IMR-90 (cell line): Measurements from ENCODE around the gene ZNF780A. TPM values are rescaled to one million over a fixed set of nuclear protein-coding genes. Genes with fewer than 3 reads are reported as not detected.

Experiments
- ATAC-seq: fragments of 200-7000 bp; cut with Tn5 transposase; 2 replicates; pipeline ENCODE4 v1.9.1; 2020; ENCODE audit warnings: low read depth, mild to moderate bottlenecking, moderate library complexity
- BruUV-seq: library from RNA; stranded (reverse); fragments of 400-500 nt; replicated peaks from 2 replicates; lab custom pipeline; 2021; lab: Mats Ljungman, UMichigan
- CTCF ChIA-PET: fragments of 300-600 bp; formaldehyde crosslinking; extraction: SDS; loops from one replicate; lab custom pipeline; 2021; ENCODE audit warnings: antibody characterized with exemption; lab: Yijun Ruan, JAX
- POLR2A ChIA-PET: fragments of 300-600 bp; sonication (Branson Sonifier 250); formaldehyde crosslinking; loops from one replicate; lab custom pipeline; 2022; ENCODE audit warnings: antibody characterized with exemption; ENCODE audit not compliant: unreplicated experiment; lab: Charles Lee
- DNase-seq: peaks from one replicate; pipeline ENCODE4 v3.0.0; 2013
- H2AFZ ChIP-seq: replicated peaks from 2 replicates; pipeline ENCODE3; 2013; ENCODE audit warnings: low read length, mild to moderate bottlenecking; ENCODE audit not compliant: poor library complexity
- H2AK5ac ChIP-seq: 2 replicates; pipeline ENCODE4 v1.6.1; 2013; ENCODE audit warnings: low read depth, low read length, inconsistent platforms
- H2AK9ac ChIP-seq: replicated peaks from 2 replicates; pipeline ENCODE3; 2013; ENCODE audit warnings: mild to moderate bottlenecking, low read depth, low read length, moderate library complexity; ENCODE audit not compliant: poor library complexity
- H2BK120ac ChIP-seq: 2 replicates; pipeline ENCODE4 v1.6.1; 2013; ENCODE audit warnings: low read depth, low read length, inconsistent platforms
- H2BK15ac ChIP-seq: 3 replicates; pipeline ENCODE4 v1.6.1; 2013; ENCODE audit warnings: low read depth, low read length, inconsistent platforms
- H2BK20ac ChIP-seq: 2 replicates; pipeline ENCODE4 v1.6.1; 2013; ENCODE audit warnings: low read depth, mild to moderate bottlenecking, inconsistent platforms, low read length, moderate library complexity
- H2BK5ac ChIP-seq: 2 replicates; pipeline ENCODE4 v1.6.1; 2013; ENCODE audit warnings: mild to moderate bottlenecking, low read depth, low read length, inconsistent platforms; ENCODE audit not compliant: poor library complexity, severe bottlenecking
- H3K14ac ChIP-seq: replicated peaks from 2 replicates; pipeline ENCODE4 v1.6.1; 2013; ENCODE audit warnings: low read depth, low read length, inconsistent platforms
- H3K18ac ChIP-seq: 2 replicates; pipeline ENCODE4 v1.6.1; 2013; ENCODE audit warnings: low read depth, low read length, control low read depth
- H3K23ac ChIP-seq: 2 replicates; pipeline ENCODE4 v1.6.1; 2013; ENCODE audit warnings: low read depth, low read length, inconsistent platforms
- H3K27ac ChIP-seq: 2 replicates; pipeline ENCODE4 v1.5.1; 2013; ENCODE audit warnings: mild to moderate bottlenecking, control low read depth, low read length; ENCODE audit not compliant: insufficient read depth
- H3K27me3 ChIP-seq: 2 replicates; pipeline ENCODE4 v1.6.1; 2013; ENCODE audit warnings: low read length; ENCODE audit not compliant: control insufficient read depth, insufficient read depth
- H3K36me3 ChIP-seq: 2 replicates; pipeline ENCODE4 v1.6.1; 2013; ENCODE audit warnings: low read length, mixed read lengths; ENCODE audit not compliant: control insufficient read depth, insufficient read depth
- H3K4ac ChIP-seq: 2 replicates; pipeline ENCODE4 v1.6.1; 2013; ENCODE audit warnings: low read depth, low read length, inconsistent platforms
- H3K4me1 ChIP-seq: 2 replicates; pipeline ENCODE4 v1.6.1; 2013; ENCODE audit warnings: low read length, mixed read lengths; ENCODE audit not compliant: control insufficient read depth, insufficient read depth
- H3K4me2 ChIP-seq: 2 replicates; pipeline ENCODE4 v1.6.1; 2013; ENCODE audit warnings: low read depth, mild to moderate bottlenecking, control low read depth, low read length, moderate library complexity
- H3K4me3 ChIP-seq: 2 replicates; pipeline ENCODE4 v1.5.1; 2013; ENCODE audit warnings: low read depth, mild to moderate bottlenecking, control low read depth, low read length, moderate library complexity; ENCODE audit not compliant: insufficient read depth
- H3K56ac ChIP-seq: 2 replicates; pipeline ENCODE4 v1.6.1; 2013; ENCODE audit warnings: low read length, inconsistent platforms; ENCODE audit not compliant: insufficient read depth; ENCODE audit errors: extremely low read depth
- H3K79me1 ChIP-seq, 2 experiments: 2 replicates each; pipeline ENCODE4 v1.6.1; 2013; ENCODE audit warnings: low read length in 2 of 2, inconsistent platforms in 1 of 2, low read depth in 1 of 2
- H3K9ac ChIP-seq: 2 replicates; pipeline ENCODE4 v1.6.1; 2013; ENCODE audit warnings: low read depth, low read length, control low read depth
- H3K9me1 ChIP-seq: 2 replicates; pipeline ENCODE4 v1.6.1; 2013; ENCODE audit warnings: low read length, inconsistent platforms; ENCODE audit not compliant: insufficient read depth
- H3K9me3 ChIP-seq: 2 replicates; pipeline ENCODE4 v1.6.1; 2013; ENCODE audit warnings: low read length; ENCODE audit not compliant: control insufficient read depth, insufficient read depth
- H4K20me1 ChIP-seq: 2 replicates; pipeline ENCODE4 v1.6.1; 2013; ENCODE audit warnings: low read length, inconsistent platforms; ENCODE audit not compliant: insufficient read depth
- H4K5ac ChIP-seq: 2 replicates; pipeline ENCODE4 v1.6.1; 2013; ENCODE audit warnings: mild to moderate bottlenecking, low read depth, low read length, control low read depth
- H4K8ac ChIP-seq, 2 experiments: 2 replicates each; pipeline ENCODE4 v1.6.1; 2013; ENCODE audit warnings: low read depth in 2 of 2, low read length in 2 of 2, control low read depth in 1 of 2, inconsistent platforms in 1 of 2
- H4K91ac ChIP-seq: 2 replicates; pipeline ENCODE4 v1.6.1; 2013; ENCODE audit warnings: low read depth, low read length, inconsistent platforms; ENCODE audit not compliant: insufficient read depth
- CEBPB ChIP-seq: IDR thresholded peaks from 2 replicates; pipeline ENCODE4 v1.6.1; 2012; ENCODE audit warnings: low read depth, low read length, improper control_type of control experiment
- CTCF ChIP-seq: conservative IDR thresholded peaks from 2 replicates; pipeline ENCODE4 v1.5.1; 2012; ENCODE audit warnings: mild to moderate bottlenecking, low read depth, low read length, improper control_type of control experiment
- ELK1 ChIP-seq: fragments of 150-350 bp; IDR thresholded peaks from 2 replicates; pipeline ENCODE4 v1.6.1; 2016; ENCODE audit warnings: low read depth, mild to moderate bottlenecking, low read length, moderate library complexity, borderline replicate concordance
- MAFK ChIP-seq: IDR thresholded peaks from 2 replicates; pipeline ENCODE4 v1.6.1; 2012; ENCODE audit warnings: low read depth, low read length, improper control_type of control experiment
- MAZ ChIP-seq: IDR thresholded peaks from 2 replicates; pipeline ENCODE4 v1.6.1; 2012; ENCODE audit warnings: low read depth, mild to moderate bottlenecking, low read length, improper control_type of control experiment, moderate library complexity, borderline replicate concordance
- MXI1 ChIP-seq: IDR thresholded peaks from 2 replicates; pipeline ENCODE4 v1.6.1; 2012; ENCODE audit warnings: low read depth, mild to moderate bottlenecking, low read length, moderate library complexity, borderline replicate concordance
- RAD21 ChIP-seq: IDR thresholded peaks from 2 replicates; pipeline ENCODE4 v1.6.1; 2012; ENCODE audit warnings: low read length, improper control_type of control experiment
- RCOR1 ChIP-seq: IDR thresholded peaks from 2 replicates; pipeline ENCODE4 v1.6.1; 2012; ENCODE audit warnings: mild to moderate bottlenecking, low read length, improper control_type of control experiment; ENCODE audit not compliant: insufficient replicate concordance
- RFX5 ChIP-seq: IDR thresholded peaks from 2 replicates; pipeline ENCODE4 v1.8.0; 2012; ENCODE audit warnings: low read depth, mild to moderate bottlenecking, low read length, moderate library complexity
- SMC3 ChIP-seq: fragments of 150-350 bp; IDR thresholded peaks from 2 replicates; pipeline ENCODE4 v1.6.1; 2016; ENCODE audit warnings: low read depth, mild to moderate bottlenecking, antibody characterized with exemption, low read length, moderate library complexity
- USF2 ChIP-seq: fragments of 150-350 bp; IDR thresholded peaks from 2 replicates; pipeline ENCODE4 v1.6.1; 2017; ENCODE audit warnings: mild to moderate bottlenecking, antibody characterized with exemption, low read length, low read depth
- WGBS, 2 experiments: methylation state at CpG; one replicate each; pipeline versions ENCODE4 v1.1.5 to v1.1.7; 2013; ENCODE audit warnings: missing lambda C conversion rate in 2 of 2; ENCODE audit not compliant: insufficient read length in 1 of 2; ENCODE audit errors: extremely low coverage in 2 of 2; 5-methylcytosine and 5-hydroxymethylcytosine counted together
- dilution Hi-C: fragments of 300-500 bp; cut with HindIII; formaldehyde crosslinking; loops from one replicate; pipeline ENCODE4 v1.14.3; 2018; ENCODE audit warnings: low sequenced_read_pairs; ENCODE audit not compliant: unreplicated experiment
- in situ Hi-C: fragments of 300-500 bp; cut with MboI; formaldehyde crosslinking; loops from 3 replicates; pipeline ENCODE4 v1.14.3; 2019; ENCODE audit warnings: low sequenced_read_pairs, inconsistent platforms, mixed read lengths
- intact Hi-C: fragments of 100-400 bp; cut with micrococcal nuclease; formaldehyde crosslinking; loops from 2 replicates; pipeline ENCODE4 v1.10.0; 2022
- polyA plus RNA-seq, 3 experiments: library from polyadenylated mRNA; depleted of rRNA; stranded (reverse); fragments of >200 nt; gene quantifications; 2 replicates each; pipeline ENCODE4 v1.2.3, GENCODE V29; 2012; ENCODE audit warnings: low replicate concordance in 1 of 3
- total RNA-seq: library from RNA; depleted of rRNA; stranded (reverse); fragments of >200 nt; gene quantifications from 2 replicates; pipeline ENCODE4 v1.2.3, GENCODE V29; 2012

ZNF780A gene
- total and polyA plus RNA-seq, 2 of the 4 experiments (the other 2 are of a cell fraction) = 6.2 to 17.0 TPM

- H2BK15ac ChIP-seq = no peak overlapping the region
- no peak overlapping the region for H4K91ac ChIP-seq
- TF ChIP-seq RAD21 (no peak), USF2 (no peak), MAZ (no peak), RCOR1 (no peak), ELK1 (no peak), CTCF (no peak), RFX5 (no peak), MXI1 (no peak), SMC3 (no peak), CEBPB (no peak), MAFK (no peak)
- dilution Hi-C loops (no loop called here), in situ Hi-C loops (no loop called here), intact Hi-C loops (no loop called here)
- H3K36me3 ChIP-seq = no peaks in the 10 kb centered on the region; the same call in 1 of the 2 replicates
- no peaks in the 10 kb centered on the region for H3K27me3 ChIP-seq
- no peak overlapping the region for H2BK120ac ChIP-seq
- H2AK9ac ChIP-seq = no peak overlapping the region
- no peak overlapping the region for H3K56ac ChIP-seq
- H2BK5ac ChIP-seq = no peak overlapping the region
- H3K27ac ChIP-seq = no peak overlapping the region
- no peak overlapping the region for H4K5ac ChIP-seq
- no peak overlapping the region for H2AFZ ChIP-seq
- no peak overlapping the region for H3K14ac ChIP-seq
- no peaks in the 10 kb centered on the region for H4K20me1 ChIP-seq
- no CpG with 5 or more reads among the region's 5 CpGs for WGBS, 2 experiments
- ChIA-PET POLR2A (no interaction called here), CTCF (no interaction called here)
- no peak overlapping the region for H3K18ac ChIP-seq
- H3K4me3 ChIP-seq = no peak overlapping the region
- H3K79me1 ChIP-seq = no peaks in the 10 kb centered on the region
- H2BK20ac ChIP-seq = no peak overlapping the region
- H3K23ac ChIP-seq = no peak overlapping the region
- no peak overlapping the region for H3K4ac ChIP-seq
- no peaks in the 10 kb centered on the region for H3K4me1 ChIP-seq
- BruUV-seq = no TSS peak
- H4K8ac ChIP-seq = no peak overlapping the region
- no peak overlapping the region for H3K4me2 ChIP-seq
- DNase-seq (no peak), ATAC-seq (no peak)
- H3K9ac ChIP-seq = no peak overlapping the region
- no peak overlapping the region for H2AK5ac ChIP-seq
- no peaks in the 10 kb centered on the region for H3K9me1 ChIP-seq
- peaks cover 58% of the 10 kb centered on the region for H3K9me3 ChIP-seq
Measured at GRCh38 chr19:40026597-40026970, 64.2 kb downstream of the ZNF780A start.
